Measurements from ENCODE around the gene XKR3. TPM values are rescaled to one million over a fixed set of nuclear protein-coding genes. Genes with fewer than 3 reads are reported as not detected.
A peak's percentile ranks its signal among the peaks of the same experiment; 100 is the strongest.
"Not testable (repeated sequence)": the region's sequence is repeated elsewhere in the genome, so short reads cannot be mapped to it uniquely, and the experiment has no call there.

Gene XKR3
- total and polyA plus RNA-seq, 3 donors from 2014 or later: 4.1 to 12.0 (median 4.9) TPM

DNA sequence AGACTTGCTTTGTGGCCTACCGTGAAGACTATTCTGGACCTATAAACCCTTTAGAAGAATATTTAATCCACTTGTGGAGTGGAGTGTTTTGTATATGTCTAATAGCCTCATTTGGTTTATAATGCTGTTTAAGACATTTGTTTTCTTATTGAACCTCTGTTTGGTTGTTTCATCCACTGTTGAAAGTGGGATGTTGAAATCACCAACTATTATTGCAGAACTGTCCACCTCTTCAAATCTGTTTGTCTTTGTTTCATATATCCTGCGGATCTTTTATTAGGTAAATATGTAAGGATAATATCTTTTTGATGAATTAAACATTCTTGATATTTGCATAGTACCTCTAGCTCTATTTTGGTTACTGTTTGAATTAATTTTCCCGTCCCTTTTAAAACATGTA lies 49.1 kb downstream of the XKR3 start:
- Histone ChIP-seq H3K4me1 (no peaks in the 10 kb centered on the region), H3K9me3 (no peaks in the 10 kb centered on the region), H3K27me3 (no peaks in the 10 kb centered on the region), H3K27ac (no peak overlapping the region), H3K36me3 (ENCODE audit: low read depth, missing control alignments) (no peaks in the 10 kb centered on the region), H3K4me3 (no peak overlapping the region)
- no peak for DNase-seq
- intact Hi-C loops (cut with DNase I; ENCODE audit: low total_unique reads): no loop called here
- WGBS, 2 donors: 86 to 93% methylated on average over 3 of the region's 3 CpGs
- no peak for TF ChIP-seq POLR2A (IDR thresholded peaks at IDR 0.05)
- TF ChIP-seq CTCF (IDR thresholded peaks at IDR 0.05): no peak

GRCh38 chr22:16774911-16775500 lies 50.2 kb downstream of the XKR3 start:
- intact Hi-C loops (cut with DNase I; ENCODE audit: low total_unique reads): no loop called here
- no peaks in the 10 kb centered on the region for H3K36me3 ChIP-seq (ENCODE audit: low read depth, missing control alignments)
- H3K4me3 ChIP-seq: no peak overlapping the region
- no peaks in the 10 kb centered on the region for H3K9me3 ChIP-seq
- H3K27me3 ChIP-seq: no peaks in the 10 kb centered on the region
- no peak for DNase-seq
- TF ChIP-seq CTCF (IDR thresholded peaks at IDR 0.05): no peak
- TF ChIP-seq POLR2A (IDR thresholded peaks at IDR 0.05): no peak
- no peaks in the 10 kb centered on the region for H3K4me1 ChIP-seq
- WGBS, 2 donors: 41 to 43% methylated on average over 2 of the region's 2 CpGs
- no peak overlapping the region for H3K27ac ChIP-seq

DNA sequence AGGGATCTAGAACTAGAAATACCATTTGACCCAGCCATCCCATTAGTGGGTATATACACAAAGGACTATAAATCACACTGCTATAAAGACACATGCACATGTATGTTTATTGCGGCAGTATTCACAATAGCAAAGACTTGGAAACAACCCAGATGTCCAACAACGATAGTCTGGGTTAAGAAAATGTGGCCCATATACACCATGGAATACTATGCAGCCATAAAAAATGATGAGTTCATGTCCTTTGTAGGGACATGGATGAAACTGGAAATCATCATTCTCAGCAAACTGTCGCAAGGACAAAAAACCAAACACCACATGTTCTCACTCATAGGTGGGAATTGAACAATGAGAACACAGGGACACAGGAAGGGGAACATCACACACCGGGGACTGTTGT lies 53.6 kb downstream of the XKR3 start:
- H3K4me1 ChIP-seq; H3K36me3 ChIP-seq (ENCODE audit: low read depth, missing control alignments); intact Hi-C loops (cut with DNase I; ENCODE audit: low total_unique reads); DNase-seq; H3K4me3 ChIP-seq; H3K27ac ChIP-seq; H3K9me3 ChIP-seq; H3K27me3 ChIP-seq: not testable (repeated sequence)
- WGBS, 2 donors: 88 to 91% methylated on average over 4 of the region's 4 CpGs

DNA sequence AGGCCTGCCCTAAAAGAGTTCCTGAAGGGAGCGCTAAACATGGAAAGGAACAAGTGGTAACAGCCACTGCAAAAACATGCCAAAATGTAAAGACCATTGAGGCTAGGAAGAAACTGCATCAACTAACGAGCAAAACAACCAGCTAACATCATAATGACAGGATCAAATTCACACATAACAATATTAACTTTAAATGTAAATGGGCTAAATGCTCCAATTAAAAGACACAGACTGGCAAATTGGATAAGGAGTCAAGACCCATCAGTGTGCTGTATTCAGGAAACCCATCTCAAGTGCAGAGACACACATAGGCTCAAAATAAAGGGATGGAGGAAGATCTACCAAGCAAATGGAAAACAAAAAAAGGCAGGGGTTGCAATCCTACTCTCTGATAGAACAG lies 57.3 kb downstream of the XKR3 start:
- intact Hi-C loops (cut with DNase I; ENCODE audit: low total_unique reads): not testable (repeated sequence)
- 65 to 90% methylated on average over 2 of the region's 2 CpGs for WGBS, 2 donors

DNA sequence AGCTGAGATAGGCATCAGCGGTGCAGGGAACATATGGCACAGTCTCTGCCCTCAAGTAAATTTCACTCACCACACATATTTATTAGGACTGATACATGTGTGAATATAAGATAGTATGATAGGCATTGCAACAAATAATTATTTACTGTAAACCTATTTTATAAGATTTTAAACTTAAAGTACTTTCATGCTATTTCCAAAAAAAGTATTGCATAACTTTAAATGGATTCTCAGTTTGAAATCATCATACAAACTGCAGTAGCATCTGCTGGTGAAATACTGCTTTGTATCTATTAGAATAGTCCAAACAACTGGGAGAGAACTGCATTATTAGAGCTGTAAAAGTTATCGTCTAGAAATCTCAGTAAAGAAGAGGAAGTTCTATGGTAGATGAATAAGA lies 63.0 kb downstream of the XKR3 start:
- H3K4me1 ChIP-seq; intact Hi-C loops (cut with DNase I; ENCODE audit: low total_unique reads); H3K4me3 ChIP-seq; H3K9me3 ChIP-seq; H3K36me3 ChIP-seq (ENCODE audit: low read depth, missing control alignments); DNase-seq; H3K27ac ChIP-seq; H3K27me3 ChIP-seq: not testable (repeated sequence)
- 85 to 93% methylated on average over 2 of the region's 2 CpGs for WGBS, 2 donors

More for the DNA sequence above, 57.3 kb downstream of the XKR3 start:
- not testable (repeated sequence) for H3K36me3 ChIP-seq (ENCODE audit: low read depth, missing control alignments); H3K4me1 ChIP-seq; H3K27me3 ChIP-seq; H3K9me3 ChIP-seq; H3K27ac ChIP-seq; H3K4me3 ChIP-seq; DNase-seq

DNA sequence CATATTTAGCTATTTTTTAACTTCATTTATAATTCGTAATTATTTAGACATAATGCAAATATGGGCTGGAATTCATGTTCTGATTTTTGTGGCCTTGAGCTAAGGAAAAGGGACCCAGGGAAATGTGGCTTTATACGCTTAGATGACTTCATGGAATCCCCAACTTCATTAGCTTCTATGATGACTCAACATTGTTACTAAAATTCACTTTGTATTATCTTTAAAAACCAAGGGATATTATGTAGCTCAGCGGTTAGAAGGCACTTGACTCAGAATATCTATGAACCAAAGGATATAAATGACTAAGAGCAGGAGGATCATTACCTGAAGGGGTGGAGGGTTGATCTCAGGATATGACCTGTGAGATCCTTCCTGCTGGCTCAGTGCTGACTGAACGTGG lies 64.8 kb downstream of the XKR3 start:
- H3K27ac ChIP-seq; H3K36me3 ChIP-seq (ENCODE audit: low read depth, missing control alignments); H3K27me3 ChIP-seq; H3K4me3 ChIP-seq; intact Hi-C loops (cut with DNase I; ENCODE audit: low total_unique reads); H3K4me1 ChIP-seq; DNase-seq; H3K9me3 ChIP-seq: not testable (repeated sequence)
- WGBS, 2 donors: 52 to 64% methylated on average over 4 of the region's 4 CpGs

- intact Hi-C loops (cut with DNase I; ENCODE audit: low total_unique reads); H3K27me3 ChIP-seq; H3K9me3 ChIP-seq; H3K4me3 ChIP-seq; H3K4me1 ChIP-seq; H3K27ac ChIP-seq; H3K36me3 ChIP-seq (ENCODE audit: low read depth, missing control alignments): not testable (repeated sequence)
- DNase-seq: peak; percentile 24
- 35 to 36% methylated on average over 4 of the region's 4 CpGs for WGBS, 2 donors
These were observed 75.9 kb downstream of the XKR3 start for GRCh38 chr22:16749282-16749681.

GRCh38 chr22:16748160-16748929 lies 76.9 kb downstream of the XKR3 start:
- peak overlapping the region; percentile 26 to 32 for H3K4me3 ChIP-seq

DNA sequence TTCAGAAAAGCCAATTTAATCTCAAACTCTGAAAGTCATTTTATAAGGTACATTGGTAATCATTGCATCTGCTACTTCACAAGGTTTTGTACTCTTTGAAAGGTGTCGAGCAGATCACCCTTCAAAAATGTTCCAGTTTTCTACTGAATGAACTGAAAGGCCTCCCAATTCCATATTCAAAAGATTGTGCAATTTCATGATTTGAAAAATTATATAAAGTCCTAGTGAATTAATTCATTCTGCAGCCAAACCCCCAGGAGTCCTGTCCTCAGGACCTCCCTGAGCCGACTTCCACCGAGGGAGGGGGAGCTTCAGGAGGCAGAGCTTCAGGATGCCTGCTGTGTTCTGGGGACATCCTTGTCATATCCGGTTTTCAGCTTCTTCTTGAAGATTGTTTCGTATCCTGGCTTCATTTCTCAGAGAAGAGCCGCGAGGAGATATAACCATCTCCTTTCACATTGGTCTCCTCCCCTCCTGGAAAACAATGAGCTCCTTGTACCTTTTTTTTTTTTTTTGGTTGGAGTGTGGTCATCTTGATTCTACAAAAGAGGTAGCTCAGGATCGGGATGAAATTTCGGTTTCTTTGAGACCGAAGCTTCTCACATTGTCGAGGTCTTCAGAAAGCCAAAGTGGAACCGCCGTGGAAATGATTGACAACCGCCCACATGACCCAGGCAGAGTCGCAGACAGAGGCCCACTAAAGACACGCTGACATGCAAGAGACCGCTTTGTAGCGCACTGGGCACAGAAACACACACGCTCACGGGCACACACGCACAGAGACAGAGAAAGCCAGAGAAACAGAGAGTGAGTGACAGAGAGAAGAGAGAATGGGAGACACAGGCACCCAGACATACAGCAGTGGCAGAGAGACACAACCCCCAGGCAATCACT lies 77.7 kb downstream of the XKR3 start:
- H3K27me3 ChIP-seq; H3K4me1 ChIP-seq; H3K9me3 ChIP-seq; H3K27ac ChIP-seq; DNase-seq; intact Hi-C loops (cut with DNase I; ENCODE audit: low total_unique reads); H3K36me3 ChIP-seq (ENCODE audit: low read depth, missing control alignments): not testable (repeated sequence)
- 63 to 73% methylated on average over 21 of the region's 21 CpGs for WGBS, 2 donors
- peak overlapping the region; percentile 26 to 32 for H3K4me3 ChIP-seq

More at GRCh38 chr22:16748160-16748929, 76.9 kb downstream of the XKR3 start:
- 59 to 63% methylated on average over 26 to 45 of the region's 45 CpGs for WGBS, 2 donors
- intact Hi-C loops (cut with DNase I; ENCODE audit: low total_unique reads); H3K27ac ChIP-seq; H3K9me3 ChIP-seq; H3K36me3 ChIP-seq (ENCODE audit: low read depth, missing control alignments); H3K27me3 ChIP-seq; H3K4me1 ChIP-seq: not testable (repeated sequence)
- peak; percentile 20 for DNase-seq
